Mesenteric fat pad (tissue), 1 donor: Measurements from ENCODE around the gene GGPS1. TPM values are rescaled to one million over a fixed set of nuclear protein-coding genes. Genes with fewer than 3 reads are reported as not detected.

Experiments used
- total RNA-seq: library from RNA; stranded (reverse); fragmentation: NEBNext Ultra II Directional; extraction: Animal tissue kit (Norgen Biotek cat#: 25700); gene quantifications from one replicate; pipeline ENCODE4 v1.2.1, GENCODE V29; 2021
- donor health status: DM: yes; HTN: yes; CAD: no.

The GGPS1 gene
- total RNA-seq, 1 donor from 2014 or later, result 31.2 TPM

Other genes starting within 250 kb of the GGPS1 start
- gene TOMM20, start 199.7 kb upstream of the GGPS1 start, total RNA-seq, result 107 TPM
- gene RBM34, start 167.3 kb upstream of the GGPS1 start, total RNA-seq, result 59.2 TPM
- gene ARID4B, start 391 bp upstream of the GGPS1 start, total RNA-seq, result 25.2 TPM
- gene TBCE, start 38.9 kb downstream of the GGPS1 start, total RNA-seq, result 27.4 TPM
- 23.4 TPM for gene B3GALNT2, start 175.9 kb downstream of the GGPS1 start, total RNA-seq